Measurements from ENCODE around the gene GCHFR. TPM values are rescaled to one million over a fixed set of nuclear protein-coding genes. Genes with fewer than 3 reads are reported as not detected.
A peak's percentile ranks its signal among the peaks of the same experiment; 100 is the strongest.

GCHFR gene
- total RNA-seq, 2 donors from 2014 or later, result 9.7 to 33.8 TPM

DNA sequence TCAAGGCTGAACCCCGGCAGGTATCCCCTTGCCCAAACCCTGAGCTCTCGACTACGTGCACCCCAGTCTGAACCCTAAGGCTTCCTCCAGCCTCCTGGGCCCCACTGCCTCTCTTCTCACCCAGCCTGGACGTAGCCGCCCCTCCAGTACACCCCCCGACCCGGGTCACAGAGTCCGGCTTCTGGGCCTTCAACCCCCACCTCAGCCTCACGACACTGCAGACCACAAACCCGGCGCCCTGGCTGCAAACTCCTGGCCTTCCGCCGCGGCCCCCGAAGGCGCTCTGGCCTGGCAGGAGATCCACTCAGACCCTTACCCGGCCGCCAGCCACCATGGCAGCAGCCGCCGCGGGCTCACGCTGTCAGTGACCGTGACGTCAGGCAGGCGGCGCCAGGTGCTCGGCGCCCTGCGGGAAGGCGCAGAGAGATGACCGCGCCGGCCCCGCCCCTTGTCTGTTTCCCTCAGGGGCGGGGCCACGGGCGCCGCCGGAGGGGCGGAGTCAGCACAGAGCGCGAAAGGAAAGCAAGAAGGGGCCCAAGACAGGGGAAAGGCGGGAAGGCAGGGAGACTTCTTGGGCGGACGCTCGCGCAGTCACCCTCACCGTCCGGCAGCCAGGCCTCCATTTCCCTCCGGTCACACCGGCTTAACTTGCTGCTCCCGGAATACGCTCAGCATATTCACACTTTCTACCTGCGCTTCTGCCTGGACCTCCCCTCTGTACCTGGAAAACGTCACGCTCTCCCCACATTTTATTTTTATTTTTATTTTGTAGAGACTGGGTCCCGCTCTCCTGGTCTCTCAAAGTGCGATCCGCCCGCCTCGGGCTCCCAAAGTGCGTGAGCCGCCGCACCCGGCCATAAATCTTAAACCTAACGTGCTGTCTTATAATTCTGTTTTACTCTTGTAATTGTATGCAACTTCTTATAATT lies 8.7 kb upstream of the GCHFR start, which contains the start of gene RMDN3:
Gene RMDN3, minus strand, starts transcription at position 372 of the 929 bp plus-strand sequence. CDS start 471 bp downstream, outside the sequence.
- Histone ChIP-seq H3K27ac (peak within 1 kb of the TSS; percentile 67 to 80), H3K4me1 (peaks cover 0 to 14% of the 10 kb centered on the region in 2 donors), H3K27me3 (no peaks in the 10 kb centered on the region), H3K4me3 (peak within 1 kb of the TSS; percentile 64 to 92), H3K36me3 (peaks cover 23% of the 10 kb centered on the region), H3K9me3 (no peaks in the 10 kb centered on the region)
- DNase-seq (ENCODE audit: low spot score), result peak; percentile 91
- TF ChIP-seq, protein P1, sequence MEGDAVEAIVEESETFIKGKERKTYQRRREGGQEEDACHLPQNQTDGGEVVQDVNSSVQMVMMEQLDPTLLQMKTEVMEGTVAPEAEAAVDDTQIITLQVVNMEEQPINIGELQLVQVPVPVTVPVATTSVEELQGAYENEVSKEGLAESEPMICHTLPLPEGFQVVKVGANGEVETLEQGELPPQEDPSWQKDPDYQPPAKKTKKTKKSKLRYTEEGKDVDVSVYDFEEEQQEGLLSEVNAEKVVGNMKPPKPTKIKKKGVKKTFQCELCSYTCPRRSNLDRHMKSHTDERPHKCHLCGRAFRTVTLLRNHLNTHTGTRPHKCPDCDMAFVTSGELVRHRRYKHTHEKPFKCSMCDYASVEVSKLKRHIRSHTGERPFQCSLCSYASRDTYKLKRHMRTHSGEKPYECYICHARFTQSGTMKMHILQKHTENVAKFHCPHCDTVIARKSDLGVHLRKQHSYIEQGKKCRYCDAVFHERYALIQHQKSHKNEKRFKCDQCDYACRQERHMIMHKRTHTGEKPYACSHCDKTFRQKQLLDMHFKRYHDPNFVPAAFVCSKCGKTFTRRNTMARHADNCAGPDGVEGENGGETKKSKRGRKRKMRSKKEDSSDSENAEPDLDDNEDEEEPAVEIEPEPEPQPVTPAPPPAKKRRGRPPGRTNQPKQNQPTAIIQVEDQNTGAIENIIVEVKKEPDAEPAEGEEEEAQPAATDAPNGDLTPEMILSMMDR (IDR thresholded peaks at IDR 0.05), result peak in 1 of 2 donors; percentile 38

DNA sequence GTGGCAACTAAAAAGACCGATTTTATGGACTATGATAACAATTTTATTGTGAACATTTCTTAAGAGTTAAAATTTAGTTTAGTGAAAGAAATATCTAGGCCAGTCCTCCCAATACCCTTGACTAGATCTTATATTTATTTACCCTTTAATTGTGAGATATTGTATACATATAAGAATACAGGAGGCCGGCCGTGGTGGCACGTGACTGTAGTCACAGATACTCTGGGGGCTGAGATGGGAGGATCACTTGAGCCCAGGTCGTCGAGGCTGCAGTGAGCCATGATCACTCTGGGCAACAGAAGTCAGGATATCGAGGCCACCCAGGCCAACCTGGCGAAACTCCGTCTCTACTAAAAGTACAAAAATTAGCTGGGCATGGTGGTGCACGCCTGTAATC lies 8.1 kb upstream of the GCHFR start:
- no peaks in the 10 kb centered on the region for H3K9me3 ChIP-seq
- H3K36me3 ChIP-seq, result peaks cover 19% of the 10 kb centered on the region
- H3K4me3 ChIP-seq, result peak overlapping the region; percentile 64 to 92
- no peak for DNase-seq (ENCODE audit: low spot score)
- TF ChIP-seq, protein P1 (IDR thresholded peaks at IDR 0.05), result no peak
- no peaks in the 10 kb centered on the region for H3K27me3 ChIP-seq
- peaks cover 0 to 14% of the 10 kb centered on the region in 2 donors for H3K4me1 ChIP-seq
- H3K27ac ChIP-seq, result peak overlapping the region in 1 of 2 donors; percentile 67

DNA sequence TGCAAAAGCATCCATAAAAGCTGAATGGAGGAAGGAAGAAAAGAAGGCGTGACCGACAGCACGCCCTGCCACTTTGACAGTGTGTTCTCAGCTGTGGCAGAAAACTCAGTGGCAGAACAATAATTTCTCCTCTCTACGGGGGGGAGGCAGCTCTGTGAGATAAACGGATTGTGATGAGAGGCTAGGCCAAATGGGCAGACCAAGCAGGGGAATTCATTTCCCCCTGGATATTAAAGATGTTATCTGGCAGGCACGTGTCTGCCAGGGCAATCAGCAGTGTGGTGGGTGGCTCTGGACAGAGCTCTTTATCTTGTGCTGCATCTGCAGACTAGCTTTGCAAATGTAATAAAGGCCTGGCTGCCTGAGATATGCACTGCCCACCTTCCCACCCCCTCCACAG lies 6.9 kb upstream of the GCHFR start:
- H3K27ac ChIP-seq, result no peak overlapping the region
- TF ChIP-seq, protein P1 (IDR thresholded peaks at IDR 0.05), result no peak
- H3K4me1 ChIP-seq, result peaks cover 0 to 14% of the 10 kb centered on the region in 2 donors
- no peaks in the 10 kb centered on the region for H3K27me3 ChIP-seq
- no peak overlapping the region for H3K4me3 ChIP-seq
- no peaks in the 10 kb centered on the region for H3K9me3 ChIP-seq
- no peak for DNase-seq (ENCODE audit: low spot score)
- H3K36me3 ChIP-seq, result peaks cover 7% of the 10 kb centered on the region

DNA sequence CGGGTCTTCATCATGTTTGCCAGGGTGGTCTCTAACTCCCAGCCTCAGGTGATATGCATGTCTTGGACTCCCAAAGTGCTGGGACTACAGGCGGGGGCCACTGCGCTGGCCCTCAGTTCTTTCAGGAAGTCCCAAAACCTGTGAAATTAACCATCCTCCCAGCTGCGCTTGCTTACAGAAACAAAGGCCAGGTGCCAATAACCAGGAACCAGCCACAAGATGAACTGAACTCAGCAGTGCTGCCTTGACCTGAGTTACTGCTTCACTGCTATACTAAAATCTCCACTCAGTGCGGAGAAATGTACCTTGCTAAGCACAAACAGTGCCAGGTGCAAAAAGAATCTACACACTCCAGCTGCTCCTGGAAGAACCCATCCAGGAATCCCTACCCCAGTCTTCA lies 3.9 kb upstream of the GCHFR start:
- Histone ChIP-seq H3K27me3 (no peaks in the 10 kb centered on the region), H3K27ac (no peak overlapping the region), H3K36me3 (no peaks in the 10 kb centered on the region), H3K9me3 (no peaks in the 10 kb centered on the region), H3K4me3 (no peak overlapping the region), H3K4me1 (peaks cover 0 to 25% of the 10 kb centered on the region in 2 donors)
- TF ChIP-seq, protein P1 (IDR thresholded peaks at IDR 0.05), result no peak
- no peak for DNase-seq (ENCODE audit: low spot score)

DNA sequence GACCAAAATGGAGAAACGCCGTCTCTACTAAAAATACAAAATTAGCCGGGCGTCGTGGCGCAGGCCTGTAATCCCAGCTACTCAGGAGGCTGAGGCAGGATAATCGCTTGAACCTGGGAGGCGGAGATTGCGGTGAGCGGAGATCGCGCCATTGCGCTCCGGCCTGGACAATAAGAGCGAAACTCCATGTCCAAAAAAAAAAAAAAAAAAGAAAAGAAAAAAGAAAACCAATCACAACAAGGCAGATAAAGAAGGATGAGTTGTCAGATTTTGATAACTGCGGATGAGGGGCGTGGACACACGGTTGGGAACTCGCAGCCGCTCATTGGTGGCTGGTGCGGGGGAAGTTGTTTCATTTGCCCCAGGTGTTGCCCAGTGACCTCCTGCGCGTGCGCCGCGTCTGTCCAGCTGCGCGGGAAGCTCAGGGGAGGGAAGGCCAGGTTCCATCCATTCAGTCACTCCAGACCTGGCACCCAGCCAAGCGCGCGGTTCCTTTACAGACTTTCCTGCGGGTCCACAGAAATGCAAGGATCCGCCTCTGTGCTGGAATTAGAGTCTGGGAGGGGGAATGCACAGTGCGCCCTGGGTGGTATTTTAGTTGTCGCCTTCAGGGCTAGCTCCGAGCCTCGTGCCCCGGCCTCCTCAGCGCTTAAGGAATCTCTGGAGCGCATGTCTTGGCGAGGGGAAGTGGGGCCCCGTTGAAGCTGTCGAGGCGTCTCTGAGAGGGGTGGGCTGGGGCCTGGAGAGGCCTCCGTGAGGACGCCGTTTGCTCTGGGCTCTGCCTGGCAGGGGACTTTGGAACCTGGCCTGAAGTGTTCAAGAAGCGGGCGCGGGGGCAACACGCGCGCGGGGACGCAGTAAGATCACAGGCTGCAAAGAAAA lies 708 bp upstream of the GCHFR start:
- peak overlapping the region; percentile 71 to 74 for H3K27ac ChIP-seq
- H3K4me1 ChIP-seq, result peaks cover 0 to 25% of the 10 kb centered on the region in 2 donors
- no peaks in the 10 kb centered on the region for H3K9me3 ChIP-seq
- TF ChIP-seq, protein P1 (IDR thresholded peaks at IDR 0.05), result no peak
- peak; percentile 74 for DNase-seq (ENCODE audit: low spot score)
- no peaks in the 10 kb centered on the region for H3K36me3 ChIP-seq
- no peaks in the 10 kb centered on the region for H3K27me3 ChIP-seq
- peak overlapping the region; percentile 43 to 58 for H3K4me3 ChIP-seq
